ENCODE measurements around the gene SEL1L.
"Not testable (repeated sequence)": the region's sequence is repeated elsewhere in the genome, so short reads cannot be mapped to it uniquely, and the experiment has no call there.

SEL1L gene

GRCh38 chr14:81474148-81474492, 59.5 kb downstream of the SEL1L start:
- no peak for DNase-seq (ENCODE audit: low read depth)

GRCh38 chr14:81473456-81474147, 60.1 kb downstream of the SEL1L start:
- DNase-seq (ENCODE audit: low read depth): no peak

- DNase-seq (ENCODE audit: low read depth): no peak
These were observed 61.4 kb downstream of the SEL1L start for GRCh38 chr14:81472096-81472800.

DNA sequence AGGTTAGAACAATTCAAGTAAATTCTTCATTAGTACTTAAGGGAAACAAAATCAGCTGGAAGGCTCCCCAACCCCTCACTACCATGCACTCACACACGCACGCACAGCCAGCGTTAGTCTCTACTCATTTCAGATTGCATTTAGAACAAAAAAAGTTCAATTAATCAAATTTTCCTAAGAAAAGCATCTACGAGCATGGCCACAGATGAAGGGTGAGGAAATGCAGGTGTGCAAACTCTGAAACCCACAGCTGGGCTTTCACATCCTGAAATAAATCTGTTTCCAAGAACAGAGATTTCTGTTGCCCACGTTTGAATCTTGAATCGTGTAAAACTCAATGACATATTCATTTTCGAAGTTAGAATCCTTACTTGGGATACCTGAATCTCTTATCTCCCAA, 62.6 kb downstream of the SEL1L start:
- no peak for DNase-seq (ENCODE audit: low read depth)

DNA sequence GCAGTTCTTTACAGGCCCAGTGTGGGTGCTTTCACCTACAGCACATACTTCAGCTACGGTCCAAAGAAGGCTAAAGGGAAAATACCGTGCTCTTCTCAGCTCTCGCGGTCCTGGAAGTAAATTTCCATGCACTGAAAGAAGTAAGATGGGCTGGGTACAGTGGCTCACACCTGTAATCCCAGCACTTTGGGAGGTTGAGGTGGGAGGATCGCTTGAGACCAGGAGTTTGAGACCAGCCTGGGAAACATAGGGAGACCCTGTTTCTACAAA, 63.2 kb downstream of the SEL1L start:
- not testable (repeated sequence) for DNase-seq (ENCODE audit: low read depth)

DNA sequence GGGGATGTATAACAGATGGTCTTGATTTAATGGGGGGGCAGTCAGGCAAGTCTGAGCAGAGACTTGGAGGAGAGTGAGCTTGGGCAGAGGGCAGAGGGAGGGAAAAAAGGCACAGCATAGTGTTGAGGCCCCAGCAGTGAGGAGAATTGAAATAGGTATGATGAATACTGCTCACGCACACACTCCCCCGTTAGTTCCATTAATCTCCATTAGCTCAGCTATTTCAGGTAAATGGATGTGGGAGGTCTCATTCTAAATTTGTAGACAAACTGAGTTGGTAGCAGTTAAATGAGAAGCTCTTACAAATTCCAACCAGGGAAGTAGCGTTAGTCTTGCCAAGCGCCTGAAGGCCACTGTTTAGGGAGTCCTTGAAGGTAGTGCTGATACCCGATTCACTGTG, 66.8 kb downstream of the SEL1L start:
- DNase-seq (ENCODE audit: low read depth): no peak

GRCh38 chr14:81465507-81466228, 68.0 kb downstream of the SEL1L start:
- DNase-seq (ENCODE audit: low read depth): no peak

DNA sequence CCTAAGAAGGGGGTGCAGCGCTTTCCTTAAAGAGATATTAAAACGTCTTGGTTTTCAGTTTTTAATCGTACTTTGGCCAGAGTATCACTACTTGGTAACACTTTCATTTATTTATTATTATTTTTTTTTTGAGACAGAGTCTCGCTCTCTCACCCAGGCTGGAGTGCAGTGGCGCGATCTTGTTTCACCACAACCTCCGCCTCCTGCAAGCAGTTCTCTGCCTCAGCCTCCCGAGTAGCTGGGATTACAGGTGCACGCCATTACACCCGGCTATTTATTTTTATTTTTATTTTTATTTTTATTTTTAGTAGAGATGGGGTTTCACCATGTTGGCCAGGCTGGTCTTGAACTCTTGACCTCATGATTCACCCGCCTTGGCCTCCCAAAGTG, 68.7 kb downstream of the SEL1L start:
- not testable (repeated sequence) for DNase-seq (ENCODE audit: low read depth)

- peak; percentile 37 for DNase-seq (ENCODE audit: low read depth)
These were observed 69.2 kb downstream of the SEL1L start for GRCh38 chr14:81464253-81465002.

GRCh38 chr14:81462356-81462755, 71.3 kb downstream of the SEL1L start:
- DNase-seq (ENCODE audit: low read depth): not testable (repeated sequence)

- no peak for DNase-seq (ENCODE audit: low read depth)
These were observed 73.7 kb downstream of the SEL1L start for GRCh38 chr14:81459912-81460311.

GRCh38 chr14:81458352-81458751, 75.3 kb downstream of the SEL1L start:
- DNase-seq (ENCODE audit: low read depth): no peak

DNA sequence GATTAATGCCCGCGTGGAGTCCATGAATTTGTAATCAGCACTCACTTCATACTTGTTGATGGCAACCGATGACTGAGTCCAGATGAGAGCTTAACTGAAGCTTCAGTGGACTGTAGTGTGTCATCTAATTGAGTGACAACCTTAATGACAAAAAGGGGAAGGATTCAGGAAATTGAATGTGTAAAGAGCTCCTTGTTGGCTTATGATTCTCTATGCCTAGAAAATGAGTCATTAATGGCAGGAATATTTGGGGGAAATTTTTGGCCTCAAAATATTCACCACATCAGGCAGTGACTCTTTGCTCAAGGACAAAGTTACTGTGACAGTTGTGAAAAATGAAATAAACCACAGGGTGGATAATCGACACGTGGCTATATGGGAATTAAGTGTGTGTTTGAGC, 78.3 kb downstream of the SEL1L start:
- no peak for DNase-seq (ENCODE audit: low read depth)

DNA sequence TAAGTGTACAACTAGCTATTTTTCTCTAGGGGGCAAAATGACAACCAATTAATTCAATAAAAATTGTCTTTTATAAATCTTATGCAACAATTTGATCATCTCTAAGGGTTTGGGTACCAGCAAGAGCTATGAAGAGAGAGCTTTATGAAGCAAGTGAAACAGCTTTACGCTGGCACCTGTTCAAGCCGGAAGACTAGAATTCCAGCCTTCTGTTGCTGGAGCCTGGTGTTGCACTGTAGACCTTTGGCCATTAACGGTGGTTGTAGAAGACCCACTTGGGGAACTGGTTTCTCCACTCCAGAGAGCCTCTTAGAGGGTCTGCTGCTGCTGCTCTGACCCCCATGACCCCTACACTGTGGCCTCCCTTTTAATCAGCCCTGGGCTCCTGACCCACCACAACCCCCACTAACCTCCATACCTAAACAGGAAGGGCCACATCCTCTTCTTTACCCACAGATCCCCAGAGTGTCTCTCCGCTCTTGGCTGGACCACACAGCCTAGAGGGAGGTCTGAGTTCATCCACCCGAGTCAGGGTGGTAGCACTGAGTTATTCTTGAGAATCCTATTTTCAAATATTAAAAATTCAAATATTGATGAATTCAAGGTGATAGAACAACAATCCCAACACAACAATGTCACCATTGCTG, 79.0 kb downstream of the SEL1L start:
- no peak for DNase-seq (ENCODE audit: low read depth)

DNA sequence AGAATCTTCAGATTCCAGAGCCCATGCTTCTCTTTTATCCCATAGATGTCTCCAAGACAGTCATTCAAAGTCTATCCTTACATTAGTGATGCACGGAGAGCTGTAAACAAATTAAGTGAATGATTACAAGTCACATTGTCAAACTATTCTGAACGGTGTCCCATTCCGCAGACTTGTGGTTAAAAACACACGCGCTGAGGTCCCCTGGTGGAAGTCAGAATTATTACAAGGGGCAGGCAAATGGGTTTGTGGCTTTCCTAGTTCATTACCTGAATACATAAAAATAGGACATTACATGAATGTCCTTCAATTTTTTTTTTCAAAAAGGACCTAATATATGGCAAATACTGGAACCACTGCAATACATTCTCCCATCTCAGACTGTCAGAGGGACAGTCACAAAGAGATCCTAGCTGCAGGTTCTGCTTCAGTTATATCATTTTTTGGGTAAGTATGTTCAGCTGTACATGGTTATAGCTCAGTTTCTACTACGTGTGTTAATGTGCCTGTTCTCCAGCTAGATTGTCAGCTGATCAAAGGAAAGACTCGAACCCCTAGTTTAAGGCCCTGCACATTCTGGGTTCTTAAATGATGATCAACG, 80.4 kb downstream of the SEL1L start:
- DNase-seq (ENCODE audit: low read depth): peak; percentile 22

DNA sequence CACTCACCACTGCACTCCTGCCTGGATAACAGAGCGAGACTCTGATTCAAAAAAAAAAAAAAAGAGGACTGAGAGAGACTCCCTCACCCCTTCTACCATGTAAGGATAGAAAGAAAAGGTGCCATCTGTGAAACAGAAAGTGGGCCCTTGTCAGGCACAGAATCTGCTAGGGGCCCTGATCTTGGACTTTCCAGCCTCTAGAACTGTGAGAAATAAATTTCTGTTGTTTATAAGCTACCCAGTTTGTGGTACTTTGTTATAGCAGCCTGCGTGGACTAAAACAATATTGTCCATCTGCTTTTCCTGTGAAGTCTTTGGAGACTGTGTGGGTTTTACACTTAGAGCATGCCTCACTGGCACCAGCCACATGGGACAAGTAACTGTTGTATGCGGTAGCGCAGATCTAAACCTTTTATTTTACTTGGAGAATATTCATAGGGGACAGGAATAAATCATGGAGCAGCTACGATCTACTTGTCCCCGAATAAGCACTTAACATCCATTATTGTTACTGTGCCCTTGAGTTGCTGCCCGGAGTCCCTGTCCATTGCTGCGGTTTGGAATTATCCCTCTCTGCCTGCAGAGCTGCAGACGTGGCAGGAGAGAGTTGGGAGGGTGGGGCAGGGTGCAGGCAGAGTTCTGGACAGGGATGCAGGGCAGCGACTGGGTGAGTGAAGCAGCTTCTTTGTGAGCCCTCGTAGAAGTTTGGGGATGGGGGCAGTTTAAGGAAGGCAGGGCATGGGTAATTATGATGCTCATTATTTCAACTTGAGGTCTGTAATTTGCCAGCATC, 81.1 kb downstream of the SEL1L start:
- DNase-seq (ENCODE audit: low read depth): no peak

DNA sequence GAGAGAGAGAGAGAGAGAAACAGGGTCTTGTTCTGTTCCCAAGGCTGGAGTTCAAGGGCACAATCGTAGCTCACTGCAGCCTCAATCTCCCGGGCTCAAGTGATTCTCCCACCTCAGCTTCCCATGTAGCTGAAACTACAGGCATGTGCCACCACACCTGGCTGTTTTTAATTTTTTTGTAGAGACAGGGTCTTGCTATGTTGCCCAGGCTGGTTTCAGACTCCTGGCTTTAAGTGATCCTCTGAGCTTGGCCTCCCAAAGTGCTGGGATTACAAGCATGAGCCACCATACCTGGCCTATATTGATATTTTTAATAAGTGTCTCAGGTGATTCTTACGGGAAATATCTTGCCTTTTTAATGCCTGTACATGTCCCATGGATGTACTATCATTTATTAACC, 82.7 kb downstream of the SEL1L start:
- no peak for DNase-seq (ENCODE audit: low read depth)

- DNase-seq (ENCODE audit: low read depth): no peak
These were observed 83.5 kb downstream of the SEL1L start for GRCh38 chr14:81450100-81450531.

GRCh38 chr14:81449576-81449975, 84.1 kb downstream of the SEL1L start:
- DNase-seq (ENCODE audit: low read depth): no peak

DNA sequence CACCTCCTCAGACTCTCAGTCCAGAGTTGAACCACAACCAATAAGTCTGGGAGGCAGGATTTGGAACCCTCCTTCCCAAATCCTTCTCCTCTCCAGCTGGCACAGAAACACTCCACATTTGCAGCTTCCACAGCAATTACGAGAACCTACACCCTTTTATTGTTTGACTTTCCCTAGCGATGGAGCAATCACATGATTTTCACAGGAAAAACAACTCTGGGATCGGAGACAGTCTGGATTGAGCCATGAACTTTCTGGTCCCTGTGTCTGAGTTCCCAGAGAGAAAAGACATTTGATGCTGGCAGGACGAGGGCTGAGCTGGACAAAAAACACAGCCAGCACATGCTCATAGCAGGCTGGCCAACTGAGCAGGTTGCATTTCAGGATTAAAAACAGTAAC, 84.5 kb downstream of the SEL1L start:
- DNase-seq (ENCODE audit: low read depth): no peak
